HepG2 (cell line): ENCODE measurements around the gene NARF. TPM values are rescaled to one million over a fixed set of nuclear protein-coding genes. Genes with fewer than 3 reads are reported as not detected.

Experiments
- ARID2 ChIP-seq: sonication (generic); formaldehyde crosslinking; IDR thresholded peaks from 2 replicates; pipeline ENCODE4 v1.8.1; 2022; ENCODE audit warnings: mild to moderate bottlenecking, missing genetic modification reagents, borderline replicate concordance
- EEA1 ChIP-seq: sonication (generic); formaldehyde crosslinking; IDR thresholded peaks from 2 replicates; pipeline ENCODE4 v1.5.1; 2020; ENCODE audit warnings: mild to moderate bottlenecking, missing genetic modification reagents, borderline replicate concordance
- ELF1 ChIP-seq: sonication (generic); formaldehyde crosslinking; IDR thresholded peaks from 2 replicates; pipeline ENCODE4 v1.4.0; 2020; ENCODE audit warnings: missing genetic modification reagents
- FIP1L1 ChIP-seq: fragments of 200-400 bp; formaldehyde crosslinking; IDR thresholded peaks from 2 replicates; pipeline ENCODE4 v1.6.1; 2018; ENCODE audit warnings: low read depth, mild to moderate bottlenecking, low read length, moderate library complexity, borderline replicate concordance; ENCODE audit not compliant: insufficient read depth
- GPN1 ChIP-seq: sonication (generic); formaldehyde crosslinking; IDR thresholded peaks from 2 replicates; pipeline ENCODE4 v1.5.1; 2020; ENCODE audit warnings: missing genetic modification reagents, borderline replicate concordance
- HMG20B ChIP-seq: conservative IDR thresholded peaks from 2 replicates; pipeline ENCODE4 v1.6.1; 2016; ENCODE audit warnings: missing genetic modification reagents, missing compliant biosample characterization
- IRF2 ChIP-seq: IDR thresholded peaks from 2 replicates; pipeline ENCODE4 v1.6.1; 2018; ENCODE audit warnings: missing genetic modification reagents, missing compliant biosample characterization
- KLF12 ChIP-seq: sonication (generic); formaldehyde crosslinking; IDR thresholded peaks from 2 replicates; pipeline ENCODE4 v1.4.0; 2020; ENCODE audit warnings: missing genetic modification reagents, borderline replicate concordance
- MAFK ChIP-seq, 2 experiments: IDR thresholded peaks in 1 of 2; conservative IDR thresholded peaks in 1 of 2; 2 replicates each; pipeline ENCODE4 v1.6.1; 2011; ENCODE audit warnings: improper control_type of control experiment in 2 of 2, low read length in 2 of 2
- NCOA1 ChIP-seq: sonication (generic); formaldehyde crosslinking; IDR thresholded peaks from 2 replicates; pipeline ENCODE4 v1.9.0; 2021; ENCODE audit warnings: missing genetic modification reagents
- NR2F2 ChIP-seq: IDR thresholded peaks from 2 replicates; pipeline ENCODE4 v1.6.1; 2012; ENCODE audit warnings: low read depth, inconsistent platforms, borderline replicate concordance
- PHF5A ChIP-seq: IDR thresholded peaks from one replicate; pipeline ENCODE4 v1.6.1; 2018; ENCODE audit warnings: low read depth, missing genetic modification reagents; ENCODE audit not compliant: unreplicated experiment
- REXO4 ChIP-seq: sonication (generic); formaldehyde crosslinking; IDR thresholded peaks from 2 replicates; pipeline ENCODE4 v1.8.0; 2022; ENCODE audit warnings: missing genetic modification reagents, mild to moderate bottlenecking, borderline replicate concordance
- SIN3A ChIP-seq: IDR thresholded peaks from 2 replicates; pipeline ENCODE4 v1.6.1; 2011; ENCODE audit warnings: low read depth, mild to moderate bottlenecking, control low read depth, low read length, borderline replicate concordance
- SIX1 ChIP-seq: sonication (generic); formaldehyde crosslinking; IDR thresholded peaks from 2 replicates; pipeline ENCODE4 v1.4.0; 2020; ENCODE audit warnings: missing genetic modification reagents, borderline replicate concordance
- SMAD1 ChIP-seq: sonication (generic); formaldehyde crosslinking; IDR thresholded peaks from 2 replicates; pipeline ENCODE4 v1.4.0; 2020; ENCODE audit warnings: missing genetic modification reagents, low read depth, mild to moderate bottlenecking, borderline replicate concordance
- SP1 ChIP-seq, 2 experiments: fragments of 450-650 bp in 1 of 2; sonication (generic) in 1 of 2; formaldehyde crosslinking in 1 of 2; IDR thresholded peaks; 2 replicates each; pipeline versions ENCODE4 v1.4.0 to v1.6.1; 2016 to 2020; ENCODE audit warnings: missing genetic modification reagents in 1 of 2
- ZFP36L2 ChIP-seq: sonication (generic); formaldehyde crosslinking; IDR thresholded peaks from 2 replicates; pipeline ENCODE4 v1.4.0; 2020; ENCODE audit warnings: missing genetic modification reagents
- ZFP82 ChIP-seq: sonication (generic); formaldehyde crosslinking; IDR thresholded peaks from 2 replicates; pipeline ENCODE4 v1.5.1; 2020; ENCODE audit warnings: mild to moderate bottlenecking, missing genetic modification reagents, borderline replicate concordance
- ZNF317 ChIP-seq: sonication (generic); formaldehyde crosslinking; IDR thresholded peaks from 2 replicates; pipeline ENCODE4 v1.5.0; 2020; ENCODE audit warnings: mild to moderate bottlenecking, missing genetic modification reagents
- ZNF331 ChIP-seq: sonication (generic); formaldehyde crosslinking; IDR thresholded peaks from 2 replicates; pipeline ENCODE4 v1.4.0; 2020; ENCODE audit warnings: missing genetic modification reagents
- ZNF75D ChIP-seq: sonication (generic); formaldehyde crosslinking; IDR thresholded peaks from 2 replicates; pipeline ENCODE4 v1.8.1; 2023; ENCODE audit warnings: missing genetic modification reagents, mild to moderate bottlenecking, borderline replicate concordance
- ZNF788 ChIP-seq: sonication (generic); formaldehyde crosslinking; IDR thresholded peaks from 2 replicates; pipeline ENCODE4 v1.5.0; 2020; ENCODE audit warnings: mild to moderate bottlenecking, missing genetic modification reagents, borderline replicate concordance
- ZSCAN22 ChIP-seq: sonication (generic); formaldehyde crosslinking; IDR thresholded peaks from 2 replicates; pipeline ENCODE4 v1.4.0; 2020; ENCODE audit warnings: mild to moderate bottlenecking, missing genetic modification reagents
- ZSCAN30 ChIP-seq: sonication (generic); formaldehyde crosslinking; IDR thresholded peaks from 2 replicates; pipeline ENCODE4 v1.5.0; 2020; ENCODE audit warnings: mild to moderate bottlenecking, missing genetic modification reagents
- polyA plus RNA-seq, 8 experiments: library from polyadenylated mRNA; depleted of rRNA in 3 of 8; stranded (reverse) in 7 of 8; unstranded in 1 of 8; fragments of >200 nt; fragmentation: Illumina TruSeq in 4 of 8; extraction: Trizol in 4 of 8; gene quantifications; 2 replicates each; pipeline versions ENCODE4 v1.2.1 to v1.2.3, GENCODE V29; 2011 to 2016; ENCODE audit warnings: low read depth in 4 of 8, missing spikeins in 1 of 8, mixed read lengths in 1 of 8; ENCODE audit not compliant: insufficient read depth in 1 of 8
- total RNA-seq, 5 experiments: library from RNA; depleted of rRNA; stranded (reverse); fragments of >200 nt; fragmentation: Illumina TruSeq; extraction: Trizol; gene quantifications; 2 replicates each; pipeline ENCODE4 v1.2.3, GENCODE V29; 2016; ENCODE audit warnings: low read depth in 1 of 5
- TF ChIP-seq, protein P1 (sequence below): IDR thresholded peaks from 2 replicates; pipeline ENCODE4 v1.6.1; 2016; ENCODE audit warnings: low read depth, borderline replicate concordance
- TF ChIP-seq, protein P2 (sequence below): sonication (generic); formaldehyde crosslinking; IDR thresholded peaks from 2 replicates; pipeline ENCODE4 v1.4.0; 2020; ENCODE audit warnings: missing genetic modification reagents, borderline replicate concordance

The NARF gene
- total and polyA plus RNA-seq, 2 of the 13 experiments (the other 11 are each of a cell fraction or from before 2014, with no cell fraction given) = 61.1 to 144 TPM

DNA sequence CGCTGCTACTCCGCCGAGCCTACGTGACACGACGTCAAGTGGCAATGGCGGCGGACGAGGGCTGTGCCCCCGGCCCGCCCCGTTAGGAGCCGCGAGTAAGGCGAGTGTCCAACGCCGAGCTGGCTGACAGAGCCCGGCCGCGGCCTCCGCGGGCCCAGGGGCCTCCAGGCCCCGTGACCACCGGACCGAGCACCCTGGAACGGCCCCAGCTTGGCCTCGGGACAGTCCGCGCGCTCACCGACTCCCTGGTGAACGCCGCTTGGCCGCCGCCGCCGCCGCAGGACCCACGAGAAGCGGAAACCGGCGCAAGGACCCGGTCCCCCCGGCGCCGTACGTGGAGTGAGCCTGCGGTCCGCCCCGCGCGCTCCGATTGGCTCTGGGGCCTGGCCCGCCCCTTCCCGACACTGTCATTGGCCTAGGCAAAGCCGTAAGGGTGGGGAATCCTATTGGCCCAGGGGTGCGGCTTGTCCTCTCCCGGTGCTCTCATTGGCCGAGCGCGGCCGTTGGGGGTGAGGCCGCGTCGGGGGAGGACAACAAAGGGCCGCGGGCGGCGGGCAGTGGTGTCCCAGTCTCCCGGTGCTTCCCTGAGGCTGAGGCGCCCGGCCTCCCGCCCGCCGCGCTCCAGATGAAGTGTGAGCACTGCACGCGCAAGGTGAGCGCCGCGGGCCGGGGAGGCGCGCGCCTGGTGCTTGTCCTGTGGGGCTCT, at the start of gene NARF (continued):
- TF ChIP-seq ZNF75D (CRISPR knock-in tag) = no peak
- no peak for TF ChIP-seq HMG20B (CRISPR knock-in tag)
- TF ChIP-seq ZNF788 (CRISPR knock-in tag) = peak; percentile 94; the same call in 1 of the 2 replicates
- TF ChIP-seq ZNF331 (CRISPR knock-in tag) = peak; percentile 64
- TF ChIP-seq ZFP36L2 (CRISPR knock-in tag) = no peak
- peak; percentile 7; the same call in 1 of the 2 replicates for TF ChIP-seq NR2F2
- no peak for TF ChIP-seq SIX1 (CRISPR knock-in tag)
- no peak for TF ChIP-seq GPN1 (CRISPR knock-in tag)
- TF ChIP-seq MAFK (conservative IDR thresholded peaks at IDR 0.05 in 1 of 2, IDR thresholded peaks at IDR 0.05 in 1 of 2; ENCODE audit: low read length in 2 of 2) = no peak
- no peak for TF ChIP-seq REXO4 (CRISPR knock-in tag)
- no peak; the same call in 1 of the 2 replicates for TF ChIP-seq ZSCAN22 (CRISPR knock-in tag)
- TF ChIP-seq KLF12 (CRISPR knock-in tag) = peak; percentile 76; the same call in 1 of the 2 replicates
- TF ChIP-seq, protein P1, sequence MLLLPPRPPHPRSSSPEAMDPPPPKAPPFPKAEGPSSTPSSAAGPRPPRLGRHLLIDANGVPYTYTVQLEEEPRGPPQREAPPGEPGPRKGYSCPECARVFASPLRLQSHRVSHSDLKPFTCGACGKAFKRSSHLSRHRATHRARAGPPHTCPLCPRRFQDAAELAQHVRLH (CRISPR knock-in tag) = peak; percentile 94
- no peak; the same call in 1 of the 2 replicates for TF ChIP-seq ARID2 (CRISPR knock-in tag)
- no peak for TF ChIP-seq ELF1 (CRISPR knock-in tag)
- TF ChIP-seq NCOA1 (CRISPR knock-in tag) = peak; percentile 92; the same call in 1 of the 2 replicates
- TF ChIP-seq ZSCAN30 (CRISPR knock-in tag) = no peak
- TF ChIP-seq PHF5A = peak; percentile 22
- TF ChIP-seq, protein P2, sequence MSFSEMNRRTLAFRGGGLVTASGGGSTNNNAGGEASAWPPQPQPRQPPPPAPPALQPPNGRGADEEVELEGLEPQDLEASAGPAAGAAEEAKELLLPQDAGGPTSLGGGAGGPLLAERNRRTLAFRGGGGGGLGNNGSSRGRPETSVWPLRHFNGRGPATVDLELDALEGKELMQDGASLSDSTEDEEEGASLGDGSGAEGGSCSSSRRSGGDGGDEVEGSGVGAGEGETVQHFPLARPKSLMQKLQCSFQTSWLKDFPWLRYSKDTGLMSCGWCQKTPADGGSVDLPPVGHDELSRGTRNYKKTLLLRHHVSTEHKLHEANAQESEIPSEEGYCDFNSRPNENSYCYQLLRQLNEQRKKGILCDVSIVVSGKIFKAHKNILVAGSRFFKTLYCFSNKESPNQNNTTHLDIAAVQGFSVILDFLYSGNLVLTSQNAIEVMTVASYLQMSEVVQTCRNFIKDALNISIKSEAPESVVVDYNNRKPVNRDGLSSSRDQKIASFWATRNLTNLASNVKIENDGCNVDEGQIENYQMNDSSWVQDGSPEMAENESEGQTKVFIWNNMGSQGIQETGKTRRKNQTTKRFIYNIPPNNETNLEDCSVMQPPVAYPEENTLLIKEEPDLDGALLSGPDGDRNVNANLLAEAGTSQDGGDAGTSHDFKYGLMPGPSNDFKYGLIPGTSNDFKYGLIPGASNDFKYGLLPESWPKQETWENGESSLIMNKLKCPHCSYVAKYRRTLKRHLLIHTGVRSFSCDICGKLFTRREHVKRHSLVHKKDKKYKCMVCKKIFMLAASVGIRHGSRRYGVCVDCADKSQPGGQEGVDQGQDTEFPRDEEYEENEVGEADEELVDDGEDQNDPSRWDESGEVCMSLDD (CRISPR knock-in tag) = peak; percentile 42; the same call in 1 of the 2 replicates
- TF ChIP-seq EEA1 (CRISPR knock-in tag) = no peak
- no peak; the same call in 1 of the 2 replicates for TF ChIP-seq FIP1L1
- 0 out of 2 replicates have a peak, but pooled peaks have one; percentile 71 for TF ChIP-seq SMAD1 (CRISPR knock-in tag)
- TF ChIP-seq SIN3A = peak; percentile 86; the same call in 1 of the 2 replicates
- TF ChIP-seq IRF2 (CRISPR knock-in tag) = peak; percentile 73
- peak; percentile 53; the same call in 1 of the 2 replicates for TF ChIP-seq SP1 (IDR thresholded peaks at IDR 0.05)
- peak; percentile 93 for TF ChIP-seq SP1 (CRISPR knock-in tag; IDR thresholded peaks at IDR 0.05)
- TF ChIP-seq ZFP82 (CRISPR knock-in tag) = peak; percentile 62; the same call in 1 of the 2 replicates
- no peak; the same call in 1 of the 2 replicates for TF ChIP-seq ZNF317 (CRISPR knock-in tag)
